Mesodermal cell (in vitro differentiated cells): ENCODE data around the gene GNE.

Experiments
- H3K27ac ChIP-seq: 2 replicates; pipeline ENCODE4 v1.7.0; 2013; ENCODE audit warnings: mild to moderate bottlenecking, low read depth, low read length, moderate library complexity; ENCODE audit not compliant: severe bottlenecking
- H3K36me3 ChIP-seq: 2 replicates; pipeline ENCODE4 v1.7.1; 2013; ENCODE audit warnings: mild to moderate bottlenecking, low read length, moderate library complexity; ENCODE audit not compliant: control insufficient read depth, insufficient read depth
- H3K4me1 ChIP-seq: one replicate; pipeline ENCODE4 v1.7.1; 2013; ENCODE audit warnings: mild to moderate bottlenecking, low read length; ENCODE audit not compliant: insufficient read depth, control insufficient read depth, poor library complexity, severe bottlenecking
- H3K4me3 ChIP-seq: 2 replicates; pipeline ENCODE4 v1.7.0; 2013; ENCODE audit warnings: low read length, control low read depth, mild to moderate bottlenecking; ENCODE audit not compliant: insufficient read depth, poor library complexity, severe bottlenecking; ENCODE audit errors: extremely low read depth
- H3K9me3 ChIP-seq: 2 replicates; pipeline ENCODE4 v1.7.1; 2013; ENCODE audit warnings: mild to moderate bottlenecking, low read length, moderate library complexity; ENCODE audit not compliant: control insufficient read depth
- WGBS, 2 experiments: methylation state at CpG; one replicate each; pipeline ENCODE4 v1.1.5; 2013; ENCODE audit warnings: missing lambda C conversion rate in 2 of 2; ENCODE audit not compliant: insufficient coverage in 2 of 2; 5-methylcytosine and 5-hydroxymethylcytosine counted together

GNE gene

GRCh38 chr9:36290996-36291395, 32.7 kb upstream of the GNE start:
- no peak overlapping the region for H3K27ac ChIP-seq
- WGBS, 2 experiments: 83 to 100% methylated on average over 2 to 3 of the region's 3 CpGs
- no peaks in the 10 kb centered on the region for H3K36me3 ChIP-seq

DNA sequence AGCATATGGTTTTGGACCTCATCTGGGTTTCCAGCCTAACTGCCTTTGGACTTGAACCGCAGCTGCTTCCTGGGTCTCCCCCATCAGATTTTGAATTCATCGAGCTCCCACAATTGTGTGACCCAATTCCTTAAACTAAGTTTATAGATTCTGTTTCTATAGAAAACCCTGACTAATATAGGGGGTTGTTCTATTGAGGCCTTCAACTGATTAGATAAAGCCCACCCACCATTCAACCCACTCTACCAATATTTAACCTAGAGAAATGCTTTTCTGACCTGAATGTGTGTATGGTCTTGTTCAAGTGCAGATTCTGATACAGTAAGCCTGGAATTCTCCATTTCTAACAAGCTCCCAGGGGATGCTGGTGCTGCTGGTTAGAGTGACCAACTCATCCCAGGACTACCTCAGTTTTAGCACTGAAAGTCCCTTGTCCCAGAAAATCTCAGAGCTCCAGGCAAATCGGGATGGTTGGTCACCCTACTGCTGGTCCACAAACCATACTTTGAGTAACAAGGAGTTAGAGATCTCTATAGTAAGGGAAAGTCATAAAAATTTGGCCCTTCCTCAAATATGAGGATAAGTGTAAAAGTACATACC, 31.7 kb upstream of the GNE start:
- Histone ChIP-seq H3K4me1 (peaks cover 3% of the 10 kb centered on the region), H3K36me3 (no peaks in the 10 kb centered on the region), H3K27ac (no peak overlapping the region), H3K9me3 (no peaks in the 10 kb centered on the region), H3K4me3 (no peak overlapping the region)
- 100% methylated on average over 1 of the region's 3 CpGs for WGBS, 2 experiments

More at GRCh38 chr9:36290996-36291395, 32.7 kb upstream of the GNE start:
- H3K4me3 ChIP-seq: no peak overlapping the region
- peaks cover 3% of the 10 kb centered on the region for H3K4me1 ChIP-seq
- no peaks in the 10 kb centered on the region for H3K9me3 ChIP-seq

DNA sequence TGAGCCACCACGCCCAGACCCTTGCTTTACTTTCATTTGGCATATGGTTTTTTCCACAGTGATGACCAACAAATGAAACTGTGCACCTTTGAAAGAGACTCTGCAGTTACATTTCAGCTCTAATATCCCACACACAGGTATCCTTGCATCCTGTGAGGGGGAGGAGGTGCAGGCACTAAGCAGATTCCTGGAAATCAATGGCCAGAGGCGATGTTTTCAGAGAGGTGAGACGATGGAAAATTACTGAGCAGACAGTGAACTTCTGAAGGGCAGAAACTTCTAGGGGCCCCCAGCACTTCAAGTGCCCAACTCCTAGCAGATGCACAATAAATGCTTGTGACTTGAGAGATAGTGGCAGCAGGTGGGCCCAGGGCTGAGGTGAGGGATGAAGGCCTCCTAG, 29.8 kb upstream of the GNE start:
- Histone ChIP-seq H3K9me3 (no peaks in the 10 kb centered on the region), H3K36me3 (no peaks in the 10 kb centered on the region), H3K4me3 (no peak overlapping the region), H3K27ac (no peak overlapping the region), H3K4me1 (no peaks in the 10 kb centered on the region)
- WGBS, 2 experiments: 96 to 100% methylated on average over 3 of the region's 3 CpGs

DNA sequence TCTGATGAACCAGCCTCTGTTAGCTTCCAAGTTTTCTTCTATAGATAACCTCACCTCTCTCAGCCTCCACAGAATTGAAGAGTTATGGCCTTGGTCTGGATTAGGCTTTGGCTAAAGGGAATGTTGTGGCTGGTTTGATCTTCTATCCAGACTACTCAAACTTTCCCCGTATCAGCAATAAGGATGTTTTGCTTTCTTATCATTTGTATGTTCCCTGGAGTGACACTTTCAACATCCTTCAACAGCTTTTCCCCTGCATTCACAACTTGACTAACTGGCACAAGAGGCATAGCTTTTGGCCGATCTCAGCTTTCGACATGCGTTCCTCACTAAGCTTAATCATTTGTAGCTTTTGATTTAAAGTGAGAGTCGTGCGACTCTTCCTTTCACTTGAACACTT, 28.1 kb upstream of the GNE start:
- H3K4me1 ChIP-seq: no peaks in the 10 kb centered on the region
- no peak overlapping the region for H3K4me3 ChIP-seq
- no peaks in the 10 kb centered on the region for H3K9me3 ChIP-seq
- no peaks in the 10 kb centered on the region for H3K36me3 ChIP-seq
- no peak overlapping the region for H3K27ac ChIP-seq
- 90 to 97% methylated on average over 2 to 4 of the region's 6 CpGs for WGBS, 2 experiments

DNA sequence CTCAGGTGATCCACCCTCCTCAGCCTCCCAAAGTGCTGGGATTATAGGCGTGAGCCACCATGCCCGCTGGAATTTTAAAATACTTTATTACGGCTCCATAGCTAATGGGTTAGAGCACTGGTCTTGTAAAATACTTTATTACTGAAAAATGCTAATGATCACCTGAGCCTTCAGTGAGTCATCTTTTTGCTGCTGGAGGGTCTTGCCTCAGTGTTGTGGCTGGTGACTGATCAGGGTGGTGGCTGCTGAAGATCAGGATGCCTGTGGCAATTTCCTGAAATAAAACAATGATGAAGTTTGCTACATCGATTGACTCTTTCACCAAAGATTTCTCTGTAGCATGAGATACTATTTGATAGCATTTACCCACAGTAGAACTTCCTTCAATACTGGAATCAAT, 26.0 kb upstream of the GNE start:
- H3K36me3 ChIP-seq: no peaks in the 10 kb centered on the region
- H3K4me1 ChIP-seq: no peaks in the 10 kb centered on the region
- H3K27ac ChIP-seq: no peak overlapping the region
- no peak overlapping the region for H3K4me3 ChIP-seq
- H3K9me3 ChIP-seq: no peaks in the 10 kb centered on the region
- WGBS, 2 experiments: 95 to 97% methylated on average over 4 of the region's 4 CpGs

DNA sequence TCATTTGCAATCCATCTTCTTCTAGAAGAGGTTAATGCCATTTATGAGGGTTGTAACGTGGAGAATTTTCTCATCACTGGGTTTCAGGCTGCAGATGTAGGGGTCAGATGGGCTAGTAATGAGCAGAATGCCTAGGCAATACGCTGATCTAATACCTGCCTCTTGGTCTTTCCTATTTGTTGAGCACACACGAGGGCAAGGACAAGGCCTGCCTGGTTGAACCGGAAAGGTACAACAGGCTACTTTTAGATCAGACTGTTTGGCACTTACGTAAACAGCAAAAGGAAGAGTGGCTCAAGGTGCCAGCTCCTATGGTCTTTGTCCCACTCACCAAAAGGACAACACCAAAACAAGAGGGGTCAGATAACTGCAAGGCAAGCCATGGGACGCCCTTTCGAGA, 24.0 kb upstream of the GNE start:
- H3K9me3 ChIP-seq: no peaks in the 10 kb centered on the region
- 91 to 98% methylated on average over 7 of the region's 7 CpGs for WGBS, 2 experiments
- H3K4me3 ChIP-seq: no peak overlapping the region
- no peaks in the 10 kb centered on the region for H3K36me3 ChIP-seq
- H3K4me1 ChIP-seq: no peaks in the 10 kb centered on the region
- no peak overlapping the region for H3K27ac ChIP-seq

DNA sequence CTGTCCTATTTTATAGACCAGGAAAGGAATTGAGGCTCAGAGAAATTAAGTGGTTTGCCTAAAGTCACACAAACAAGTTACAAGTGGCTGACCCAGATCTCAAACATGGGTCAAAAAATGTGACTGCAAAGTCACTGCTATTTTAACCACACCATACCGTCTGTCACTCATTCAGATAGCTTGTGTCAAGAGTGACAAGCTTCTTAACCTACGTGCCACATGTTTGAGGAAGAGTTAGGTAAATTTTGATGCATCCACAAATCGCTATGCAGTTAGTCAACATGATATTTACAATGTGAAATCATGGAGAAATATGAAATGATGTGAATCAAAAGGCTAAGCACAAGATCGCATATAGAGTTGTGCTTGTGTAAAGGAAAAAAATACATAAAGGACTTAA, 22.7 kb upstream of the GNE start:
- Histone ChIP-seq H3K9me3 (no peaks in the 10 kb centered on the region), H3K4me1 (no peaks in the 10 kb centered on the region), H3K27ac (no peak overlapping the region), H3K36me3 (no peaks in the 10 kb centered on the region), H3K4me3 (no peak overlapping the region)
- WGBS, 2 experiments: 97 to 98% methylated on average over 2 to 4 of the region's 4 CpGs

DNA sequence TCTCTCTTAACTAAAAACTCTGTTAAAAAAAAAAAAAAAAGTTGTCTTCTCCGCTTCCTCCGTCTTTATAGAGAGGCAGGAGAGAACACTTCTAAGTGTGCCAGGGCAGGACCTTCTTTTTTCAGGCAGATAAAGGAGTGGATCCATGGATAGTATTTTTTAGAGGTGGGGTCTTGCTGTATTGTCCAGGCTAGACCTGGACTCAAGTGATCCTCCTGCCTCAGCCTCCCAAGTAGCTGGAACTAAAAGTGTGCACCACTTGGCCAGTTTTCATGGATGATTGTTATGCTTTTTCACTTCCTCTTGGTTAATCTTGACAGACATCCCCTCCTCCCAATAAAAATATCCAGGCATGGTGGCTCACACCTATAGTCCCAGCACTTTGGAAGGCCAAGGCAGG, 20.0 kb upstream of the GNE start:
- 100% methylated on average over 1 of the region's 2 CpGs; no CpG with 5 or more reads in 1 of the 2 experiments for WGBS, 2 experiments
- Histone ChIP-seq H3K4me1 (no peaks in the 10 kb centered on the region), H3K27ac (no peak overlapping the region)

DNA sequence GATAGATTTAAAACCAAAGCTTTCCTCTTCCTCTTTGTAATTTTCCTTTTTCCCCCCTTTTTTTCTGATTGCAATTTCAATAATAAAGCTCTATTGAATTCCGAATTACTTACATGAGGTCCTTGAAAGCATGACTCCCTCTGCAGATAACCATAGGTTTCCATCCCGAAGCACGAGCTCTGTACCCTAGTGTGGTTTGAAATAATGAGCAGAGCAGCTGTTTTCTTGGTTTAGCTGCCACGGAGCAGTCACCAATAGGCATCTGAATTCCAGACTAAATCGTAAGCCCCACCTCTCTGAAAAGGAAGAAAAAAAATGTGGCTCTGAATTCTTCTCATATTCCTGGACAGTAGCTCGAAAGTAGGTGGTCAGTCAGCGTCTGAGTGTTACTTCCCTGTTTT, 18.5 kb upstream of the GNE start:
- Histone ChIP-seq H3K36me3 (no peaks in the 10 kb centered on the region), H3K4me1 (no peaks in the 10 kb centered on the region), H3K27ac (no peak overlapping the region), H3K4me3 (no peak overlapping the region), H3K9me3 (no peaks in the 10 kb centered on the region)
- 73 to 78% methylated on average over 3 to 5 of the region's 7 CpGs for WGBS, 2 experiments

More for the DNA sequence above, 20.0 kb upstream of the GNE start:
- no peaks in the 10 kb centered on the region for H3K9me3 ChIP-seq
- no peak overlapping the region for H3K4me3 ChIP-seq
- no peaks in the 10 kb centered on the region for H3K36me3 ChIP-seq

DNA sequence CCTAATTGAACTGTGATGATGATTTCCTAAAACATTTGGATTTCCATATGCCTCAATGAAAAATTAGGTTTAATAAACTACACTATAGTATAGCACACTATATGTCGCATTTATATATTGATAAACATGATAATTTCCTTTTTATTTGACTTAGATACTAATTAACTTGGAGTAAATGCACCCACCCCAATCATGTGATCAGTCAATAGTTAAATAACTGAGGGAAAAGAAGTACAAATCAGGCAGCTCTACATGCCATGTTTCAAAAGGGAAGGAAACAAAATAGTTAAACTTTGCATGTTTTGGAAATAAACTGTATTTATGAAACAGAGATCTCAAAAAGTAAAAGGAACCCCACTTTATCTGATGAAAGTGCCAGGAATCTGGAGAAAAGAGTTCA, 18.0 kb upstream of the GNE start:
- H3K36me3 ChIP-seq: no peaks in the 10 kb centered on the region
- H3K9me3 ChIP-seq: no peaks in the 10 kb centered on the region
- H3K27ac ChIP-seq: no peak overlapping the region
- H3K4me1 ChIP-seq: no peaks in the 10 kb centered on the region
- no peak overlapping the region for H3K4me3 ChIP-seq
- WGBS, 2 experiments: no CpG with 5 or more reads among the region's 1 CpG

- Histone ChIP-seq H3K9me3 (no peaks in the 10 kb centered on the region), H3K4me1 (no peaks in the 10 kb centered on the region), H3K36me3 (no peaks in the 10 kb centered on the region), H3K4me3 (no peak overlapping the region), H3K27ac (no peak overlapping the region)
- WGBS, 2 experiments: 97 to 100% methylated on average over 3 of the region's 3 CpGs
Measured at GRCh38 chr9:36275060-36275459, 16.8 kb upstream of the GNE start.
